GM23338 (cell line): ENCODE data around the gene L1CAM. TPM values are rescaled to one million over a fixed set of nuclear protein-coding genes. Genes with fewer than 3 reads are reported as not detected.

Experiments used
- ATAC-seq: fragments of 200-7000 bp; cut with Tn5 transposase; 3 replicates; pipeline ENCODE4 v1.9.1; 2020
- DNase-seq: peaks from one replicate; pipeline ENCODE4 v3.0.0-alpha.2; 2015; ENCODE audit warnings: low spot score
- H2AFZ ChIP-seq: fragments of 200-600 bp; sonication (generic); 2 replicates; pipeline ENCODE4 v1.8.0; 2016; ENCODE audit warnings: antibody characterized with exemption, mild to moderate bottlenecking, moderate library complexity
- H3F3A ChIP-seq: fragments of 200-600 bp; sonication (generic); replicated peaks from 2 replicates; pipeline ENCODE4 v1.8.0; 2017; ENCODE audit warnings: antibody characterized with exemption, mixed run types, low read depth
- H3K27ac ChIP-seq: fragments of 200-600 bp; sonication (generic); 2 replicates; pipeline ENCODE4 v1.6.1; 2016; ENCODE audit warnings: low read depth
- H3K27me3 ChIP-seq: fragments of 200-600 bp; sonication (generic); 2 replicates; pipeline ENCODE4 v1.8.0; 2016; ENCODE audit warnings: mild to moderate bottlenecking, mixed run types, moderate library complexity; ENCODE audit not compliant: insufficient read depth
- H3K36me3 ChIP-seq: fragments of 200-600 bp; sonication (generic); 2 replicates; pipeline ENCODE4 v1.8.0; 2016; ENCODE audit warnings: mild to moderate bottlenecking; ENCODE audit not compliant: insufficient read depth
- H3K4me1 ChIP-seq: fragments of 200-600 bp; sonication (generic); 2 replicates; pipeline ENCODE4 v1.8.0; 2016; ENCODE audit warnings: mild to moderate bottlenecking, moderate library complexity; ENCODE audit not compliant: insufficient read depth
- H3K4me2 ChIP-seq: fragments of 200-600 bp; sonication (generic); 2 replicates; pipeline ENCODE4 v1.7.1; 2017; ENCODE audit warnings: mixed run types
- H3K4me3 ChIP-seq: fragments of 200-600 bp; sonication (generic); 2 replicates; pipeline ENCODE4 v1.6.1; 2016; ENCODE audit warnings: mixed run types
- H3K79me2 ChIP-seq: fragments of 200-600 bp; sonication (generic); replicated peaks from 2 replicates; pipeline ENCODE4 v1.8.0; 2017; ENCODE audit warnings: mild to moderate bottlenecking; ENCODE audit not compliant: insufficient read depth
- H3K9me2 ChIP-seq: fragments of 200-600 bp; sonication (generic); 2 replicates; pipeline ENCODE4 v1.8.0; 2017; ENCODE audit not compliant: insufficient read depth
- H4K20me1 ChIP-seq: fragments of 200-600 bp; sonication (generic); replicated peaks from 2 replicates; pipeline ENCODE4 v1.8.0; 2017; ENCODE audit warnings: mild to moderate bottlenecking; ENCODE audit not compliant: insufficient read depth
- H3K27ac Mint-ChIP-seq: 2 replicates; pipeline ENCODE4 v1.8.0; 2020; ENCODE audit warnings: inconsistent platforms, mild to moderate bottlenecking, moderate library complexity, mixed read lengths
- H3K27me3 Mint-ChIP-seq: 3 replicates; pipeline ENCODE4 v1.8.0; 2022; ENCODE audit warnings: low read depth, mild to moderate bottlenecking, moderate library complexity, mixed read lengths, inconsistent platforms; ENCODE audit not compliant: insufficient read depth, poor library complexity
- H3K36me3 Mint-ChIP-seq: 3 replicates; pipeline ENCODE4 v1.8.0; 2021; ENCODE audit warnings: low read depth, mild to moderate bottlenecking, inconsistent platforms, moderate library complexity, mixed read lengths
- H3K4me1 Mint-ChIP-seq: 3 replicates; pipeline ENCODE4 v1.8.0; 2020; ENCODE audit warnings: mild to moderate bottlenecking, inconsistent platforms, mixed read lengths
- H3K4me3 Mint-ChIP-seq: 3 replicates; pipeline ENCODE4 v1.8.0; 2021; ENCODE audit warnings: moderate library complexity, mild to moderate bottlenecking, inconsistent platforms, mixed read lengths
- H3K9me3 Mint-ChIP-seq: 3 replicates; pipeline ENCODE4 v1.8.0; 2020; ENCODE audit warnings: moderate library complexity, mild to moderate bottlenecking, inconsistent platforms, mixed read lengths
- CREB1 ChIP-seq: fragments of 250-450 bp; sonication (Bioruptor Pico); IDR thresholded peaks from 2 replicates; pipeline ENCODE4 v1.5.0; 2020; ENCODE audit warnings: low read depth, mild to moderate bottlenecking, moderate library complexity
- CTCF ChIP-seq, 2 experiments: fragments of 200-600 bp in 1 of 2; sonication (generic) in 1 of 2; conservative IDR thresholded peaks; 2 replicates each; pipeline versions ENCODE4 v1.5.1 to v1.6.1; 2016 to 2017; ENCODE audit warnings: antibody characterized with exemption in 2 of 2, low read depth in 2 of 2, mild to moderate bottlenecking in 2 of 2, moderate library complexity in 1 of 2
- ETS1 ChIP-seq: IDR thresholded peaks from 2 replicates; pipeline ENCODE4 v1.6.1; 2016; ENCODE audit warnings: antibody characterized with exemption
- EZH2phosphoT487 ChIP-seq: fragments of 200-600 bp; sonication (generic); IDR thresholded peaks from one replicate; pipeline ENCODE4 v1.8.1; 2018; ENCODE audit warnings: antibody characterized with exemption; ENCODE audit not compliant: unreplicated experiment
- JUNB ChIP-seq: IDR thresholded peaks from one replicate; pipeline ENCODE4 v1.6.1; 2016; ENCODE audit warnings: antibody characterized with exemption; ENCODE audit not compliant: unreplicated experiment
- NANOG ChIP-seq: IDR thresholded peaks from 2 replicates; pipeline ENCODE4 v1.6.1; 2016; ENCODE audit warnings: antibody characterized with exemption, borderline replicate concordance
- POLR2AphosphoS5 ChIP-seq: IDR thresholded peaks from 2 replicates; pipeline ENCODE4 v1.6.1; 2016; ENCODE audit warnings: antibody characterized with exemption, low read depth
- REST ChIP-seq: IDR thresholded peaks from one replicate; pipeline ENCODE4 v1.6.1; 2018; ENCODE audit warnings: antibody characterized with exemption; ENCODE audit not compliant: unreplicated experiment
- STAT1 ChIP-seq: IDR thresholded peaks from one replicate; pipeline ENCODE4 v1.6.1; 2016; ENCODE audit warnings: antibody characterized with exemption; ENCODE audit not compliant: unreplicated experiment
- ZNF114 ChIP-seq: fragments of 250-450 bp; sonication (Bioruptor Pico); IDR thresholded peaks from 2 replicates; pipeline ENCODE4 v1.5.0; 2020; ENCODE audit warnings: mild to moderate bottlenecking, moderate library complexity
- ZNF331 ChIP-seq: fragments of 250-450 bp; sonication (Bioruptor Pico); IDR thresholded peaks from 2 replicates; pipeline ENCODE4 v1.5.0; 2020; ENCODE audit warnings: low read depth, mild to moderate bottlenecking, moderate library complexity
- polyA plus RNA-seq: library from polyadenylated mRNA; unstranded; fragments of >200 nt; fragmentation: Nextera tagmentation; extraction: Ambion mirVana; gene quantifications from 2 replicates; pipeline ENCODE4 v1.2.1, GENCODE V29; 2016
- total RNA-seq: library from RNA; depleted of rRNA; stranded (reverse); fragments of >200 nt; shearing (Covaris generic); gene quantifications from 2 replicates; pipeline ENCODE4 v1.2.3, GENCODE V29; 2014

L1CAM gene
- total and polyA plus RNA-seq, 2 experiments from 2014 or later, result 7.4 to 29.2 TPM

- Histone ChIP-seq H3K4me1 (peaks cover 7% of the 10 kb centered on the region; the same call in 1 of the 2 replicates), H3K36me3 (no peaks in the 10 kb centered on the region), H3K4me2 (no peak overlapping the region), H2AFZ (no peak overlapping the region), H3K79me2 (no peaks in the 10 kb centered on the region), H3K27me3 (no peaks in the 10 kb centered on the region), H3F3A (no peaks in the 10 kb centered on the region), H3K4me3 (no peak overlapping the region), H3K9me2 (no peaks in the 10 kb centered on the region), H4K20me1 (no peaks in the 10 kb centered on the region), H3K27ac (no peak overlapping the region)
- DNase-seq (peak; percentile 32), ATAC-seq (peak; percentile 17)
- H3K27me3 Mint-ChIP-seq, result peaks cover 7% of the 10 kb centered on the region
- H3K4me1 Mint-ChIP-seq, result peaks cover 20% of the 10 kb centered on the region
- no peak for TF ChIP-seq POLR2AphosphoS5
- no peak for TF ChIP-seq ZNF331
- TF ChIP-seq CTCF (conservative IDR thresholded peaks at IDR 0.05; ENCODE audit: low read depth in 2 of 2), result peak in 1 of 2 experiments; percentile 44; a peak in 2 of 4 replicates
- H3K36me3 Mint-ChIP-seq, result peaks cover 7% of the 10 kb centered on the region; the same call in 2 of the 3 replicates
- no peaks in the 10 kb centered on the region for H3K9me3 Mint-ChIP-seq
- no peak overlapping the region; the same call in 2 of the 3 replicates for H3K4me3 Mint-ChIP-seq
- no peak overlapping the region for H3K27ac Mint-ChIP-seq
Observed at GRCh38 chrX:153922932-153923857, 37.2 kb upstream of the L1CAM start.

GRCh38 chrX:153921511-153922446, 35.8 kb upstream of the L1CAM start:
- Histone ChIP-seq H2AFZ (no peak overlapping the region), H3K9me2 (no peaks in the 10 kb centered on the region), H4K20me1 (no peaks in the 10 kb centered on the region), H3K79me2 (no peaks in the 10 kb centered on the region), H3F3A (no peaks in the 10 kb centered on the region), H3K36me3 (no peaks in the 10 kb centered on the region), H3K4me1 (peaks cover 7% of the 10 kb centered on the region; the same call in 1 of the 2 replicates), H3K27me3 (no peaks in the 10 kb centered on the region), H3K4me3 (no peak overlapping the region), H3K27ac (no peak overlapping the region), H3K4me2 (no peak overlapping the region)
- no peak overlapping the region for H3K4me3 Mint-ChIP-seq
- H3K36me3 Mint-ChIP-seq, result peaks cover 15% of the 10 kb centered on the region
- H3K4me1 Mint-ChIP-seq, result peaks cover 20% of the 10 kb centered on the region
- H3K27ac Mint-ChIP-seq, result no peak overlapping the region
- DNase-seq, result no peak
- peaks cover 2% of the 10 kb centered on the region for H3K27me3 Mint-ChIP-seq
- no peak for ATAC-seq
- no peaks in the 10 kb centered on the region for H3K9me3 Mint-ChIP-seq
- TF ChIP-seq EZH2phosphoT487, result no peak
- TF ChIP-seq NANOG, result no peak
- TF ChIP-seq STAT1, result no peak
- TF ChIP-seq POLR2AphosphoS5, result no peak
- no peak for TF ChIP-seq REST
- TF ChIP-seq JUNB, result no peak
- TF ChIP-seq ZNF114 (CRISPR knock-in tag), result no peak
- TF ChIP-seq ETS1, result no peak
- no peak for TF ChIP-seq CTCF (conservative IDR thresholded peaks at IDR 0.05; ENCODE audit: low read depth in 2 of 2)
- no peak for TF ChIP-seq CREB1 (CRISPR knock-in tag)
